Measurements from ENCODE around the gene DLK1.

- TF ChIP-seq CEBPB (IDR thresholded peaks at IDR 0.05) = no peak
- TF ChIP-seq, protein P1, sequence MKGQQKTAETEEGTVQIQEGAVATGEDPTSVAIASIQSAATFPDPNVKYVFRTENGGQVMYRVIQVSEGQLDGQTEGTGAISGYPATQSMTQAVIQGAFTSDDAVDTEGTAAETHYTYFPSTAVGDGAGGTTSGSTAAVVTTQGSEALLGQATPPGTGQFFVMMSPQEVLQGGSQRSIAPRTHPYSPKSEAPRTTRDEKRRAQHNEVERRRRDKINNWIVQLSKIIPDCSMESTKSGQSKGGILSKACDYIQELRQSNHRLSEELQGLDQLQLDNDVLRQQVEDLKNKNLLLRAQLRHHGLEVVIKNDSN (IDR thresholded peaks at IDR 0.05) = no peak
Observed at GRCh38 chr14:100775351-100775830, 48.7 kb downstream of the DLK1 start.
